IgD-negative memory B cell (primary cell): Measurements from ENCODE around the gene ASB11. TPM values are rescaled to one million over a fixed set of nuclear protein-coding genes. Genes with fewer than 3 reads are reported as not detected.
A peak's percentile ranks its signal among the peaks of the same experiment; 100 is the strongest.

ENCODE experiments used
- H3K27ac Mint-ChIP-seq, 3 donors: one replicate each; pipeline ENCODE4 v1.8.0; 2020 to 2022; ENCODE audit warnings: mild to moderate bottlenecking in 3 of 3, mixed read lengths in 3 of 3, moderate library complexity in 1 of 3
- H3K27me3 Mint-ChIP-seq: one replicate; pipeline ENCODE4 v1.8.0; 2021; ENCODE audit warnings: mixed read lengths
- H3K36me3 Mint-ChIP-seq: one replicate; pipeline ENCODE4 v1.8.0; 2020; ENCODE audit warnings: mild to moderate bottlenecking, mixed read lengths
- H3K4me1 Mint-ChIP-seq, 3 donors: one replicate each; pipeline ENCODE4 v1.8.0; 2020 to 2022; ENCODE audit warnings: mixed read lengths in 3 of 3, mild to moderate bottlenecking in 1 of 3
- H3K4me3 Mint-ChIP-seq, 4 donors: one replicate each; pipeline ENCODE4 v1.8.0; 2020 to 2022; ENCODE audit warnings: mild to moderate bottlenecking in 4 of 4, mixed read lengths in 4 of 4, moderate library complexity in 3 of 4
- H3K9me3 Mint-ChIP-seq, 3 donors: one replicate each; pipeline ENCODE4 v1.8.0; 2020 to 2021; ENCODE audit warnings: mixed read lengths in 3 of 3, mild to moderate bottlenecking in 1 of 3
- polyA plus RNA-seq: library from polyadenylated mRNA; unstranded; fragments of 300-500 nt; fragmentation: Illumina TruSeq; gene quantifications from one replicate; pipeline ENCODE4 v1.2.3, GENCODE V29; 2021

The ASB11 gene
- not detected for polyA plus RNA-seq

GRCh38 chrX:15315509-15315908 lies at the start of gene ASB11:
Gene ASB11 (minus strand): TSS chrX:15315640. CDS start chrX:15315605, 35 bp downstream.
- H3K36me3 Mint-ChIP-seq, result no peaks in the 10 kb centered on the region
- no peaks in the 10 kb centered on the region for H3K4me1 Mint-ChIP-seq
- no peak within 1 kb of the TSS for H3K4me3 Mint-ChIP-seq
- H3K27me3 Mint-ChIP-seq, result no peaks in the 10 kb centered on the region
- H3K9me3 Mint-ChIP-seq, result no peaks in the 10 kb centered on the region
- H3K27ac Mint-ChIP-seq, result no peak within 1 kb of the TSS

GRCh38 chrX:15359701-15360100 lies 44.3 kb upstream of the ASB11 start:
- H3K36me3 Mint-ChIP-seq, result no peaks in the 10 kb centered on the region
- peaks cover 0 to 6% (median 5%) of the 10 kb centered on the region in 3 donors for H3K9me3 Mint-ChIP-seq
- no peak overlapping the region for H3K4me3 Mint-ChIP-seq
- no peak overlapping the region for H3K27ac Mint-ChIP-seq
- peaks cover 11% of the 10 kb centered on the region for H3K27me3 Mint-ChIP-seq
- H3K4me1 Mint-ChIP-seq, result no peaks in the 10 kb centered on the region

- no peak overlapping the region for H3K27ac Mint-ChIP-seq
- H3K4me3 Mint-ChIP-seq, result no peak overlapping the region
- H3K36me3 Mint-ChIP-seq, result no peaks in the 10 kb centered on the region
- H3K4me1 Mint-ChIP-seq, result no peaks in the 10 kb centered on the region
- peaks cover 6% of the 10 kb centered on the region for H3K27me3 Mint-ChIP-seq
- H3K9me3 Mint-ChIP-seq, result peaks cover 0 to 6% (median 5%) of the 10 kb centered on the region in 3 donors
These were observed 43.1 kb upstream of the ASB11 start for GRCh38 chrX:15358533-15358932.

- no peak overlapping the region for H3K27ac Mint-ChIP-seq
- no peaks in the 10 kb centered on the region for H3K36me3 Mint-ChIP-seq
- peaks cover 0 to 6% (median 5%) of the 10 kb centered on the region in 3 donors for H3K9me3 Mint-ChIP-seq
- peaks cover 10% of the 10 kb centered on the region for H3K27me3 Mint-ChIP-seq
- H3K4me1 Mint-ChIP-seq, result no peaks in the 10 kb centered on the region
- no peak overlapping the region for H3K4me3 Mint-ChIP-seq
These were observed 41.0 kb upstream of the ASB11 start for GRCh38 chrX:15356444-15356843.

- Mint-ChIP-seq H3K9me3 (peaks cover 0 to under 1% (median 0%) of the 10 kb centered on the region in 3 donors), H3K36me3 (no peaks in the 10 kb centered on the region), H3K4me3 (no peak overlapping the region), H3K27ac (no peak overlapping the region), H3K4me1 (peaks cover 0 to 1% (median 0%) of the 10 kb centered on the region in 3 donors), H3K27me3 (peaks cover 7% of the 10 kb centered on the region)
These were observed 35.0 kb upstream of the ASB11 start for GRCh38 chrX:15350329-15350996.

GRCh38 chrX:15349046-15349445 lies 33.6 kb upstream of the ASB11 start:
- H3K4me1 Mint-ChIP-seq, result peaks cover 0 to 1% (median 0%) of the 10 kb centered on the region in 3 donors
- peaks cover 9% of the 10 kb centered on the region for H3K27me3 Mint-ChIP-seq
- H3K4me3 Mint-ChIP-seq, result no peak overlapping the region
- H3K27ac Mint-ChIP-seq, result no peak overlapping the region
- H3K9me3 Mint-ChIP-seq, result no peaks in the 10 kb centered on the region
- H3K36me3 Mint-ChIP-seq, result no peaks in the 10 kb centered on the region

- Mint-ChIP-seq H3K4me3 (no peak overlapping the region), H3K4me1 (peaks cover 0 to 1% (median 0%) of the 10 kb centered on the region in 3 donors), H3K36me3 (no peaks in the 10 kb centered on the region), H3K27ac (no peak overlapping the region), H3K9me3 (no peaks in the 10 kb centered on the region), H3K27me3 (peaks cover 8% of the 10 kb centered on the region)
These were observed 30.5 kb upstream of the ASB11 start for GRCh38 chrX:15345976-15346375.

- Mint-ChIP-seq H3K27ac (no peak overlapping the region), H3K4me1 (peaks cover 0 to 2% (median 0%) of the 10 kb centered on the region in 3 donors), H3K9me3 (no peaks in the 10 kb centered on the region), H3K4me3 (no peak overlapping the region), H3K27me3 (peaks cover 11% of the 10 kb centered on the region), H3K36me3 (no peaks in the 10 kb centered on the region)
These were observed 28.7 kb upstream of the ASB11 start for GRCh38 chrX:15344106-15344505.

GRCh38 chrX:15343075-15343476 lies 27.6 kb upstream of the ASB11 start:
- Mint-ChIP-seq H3K4me3 (no peak overlapping the region), H3K27me3 (peaks cover 9% of the 10 kb centered on the region), H3K27ac (no peak overlapping the region), H3K36me3 (no peaks in the 10 kb centered on the region), H3K9me3 (no peaks in the 10 kb centered on the region), H3K4me1 (peaks cover 0 to 2% (median 0%) of the 10 kb centered on the region in 3 donors)

GRCh38 chrX:15340867-15341266 lies 25.4 kb upstream of the ASB11 start:
- Mint-ChIP-seq H3K27me3 (peaks cover 12% of the 10 kb centered on the region), H3K4me3 (no peak overlapping the region), H3K36me3 (no peaks in the 10 kb centered on the region), H3K4me1 (peaks cover 2 to 6% (median 2%) of the 10 kb centered on the region in 3 donors), H3K9me3 (no peaks in the 10 kb centered on the region), H3K27ac (no peak overlapping the region)

GRCh38 chrX:15336023-15336413 lies 20.6 kb upstream of the ASB11 start:
- Mint-ChIP-seq H3K4me1 (peaks cover 2 to 12% (median 8%) of the 10 kb centered on the region in 3 donors), H3K4me3 (peak overlapping the region; percentile 90 to 98 (median 96)), H3K36me3 (no peaks in the 10 kb centered on the region), H3K27me3 (peaks cover 8% of the 10 kb centered on the region), H3K27ac (peak overlapping the region; percentile 72 to 98 (median 93)), H3K9me3 (no peaks in the 10 kb centered on the region)

- Mint-ChIP-seq H3K27me3 (peaks cover 5% of the 10 kb centered on the region), H3K4me3 (peak within 1 kb of the TSS; percentile 90 to 98 (median 96)), H3K27ac (peak within 1 kb of the TSS; percentile 93 to 98 (median 95)), H3K4me1 (peaks cover 0 to 12% (median 8%) of the 10 kb centered on the region in 3 donors), H3K9me3 (no peaks in the 10 kb centered on the region), H3K36me3 (no peaks in the 10 kb centered on the region)
These were observed 19.9 kb upstream of the ASB11 start, which contains the start of gene PIGA for GRCh38 chrX:15335135-15336022. Gene PIGA (minus strand): TSS chrX:15335523. CDS start chrX:15331930, 3,593 bp downstream.

- H3K9me3 Mint-ChIP-seq, result no peaks in the 10 kb centered on the region
- H3K27me3 Mint-ChIP-seq, result peaks cover 5% of the 10 kb centered on the region
- H3K27ac Mint-ChIP-seq, result peak overlapping the region; percentile 93 to 98 (median 95)
- H3K4me1 Mint-ChIP-seq, result peaks cover 0 to 12% (median 8%) of the 10 kb centered on the region in 3 donors
- peak overlapping the region; percentile 90 to 98 (median 96) for H3K4me3 Mint-ChIP-seq
- H3K36me3 Mint-ChIP-seq, result no peaks in the 10 kb centered on the region
These were observed 19.1 kb upstream of the ASB11 start for GRCh38 chrX:15334561-15334960.

- no peak overlapping the region for H3K27ac Mint-ChIP-seq
- H3K27me3 Mint-ChIP-seq, result no peaks in the 10 kb centered on the region
- H3K4me1 Mint-ChIP-seq, result peaks cover 0 to 3% (median 2%) of the 10 kb centered on the region in 3 donors
- no peaks in the 10 kb centered on the region for H3K9me3 Mint-ChIP-seq
- H3K36me3 Mint-ChIP-seq, result no peaks in the 10 kb centered on the region
- H3K4me3 Mint-ChIP-seq, result no peak overlapping the region
These were observed 13.4 kb upstream of the ASB11 start for GRCh38 chrX:15328821-15329220.

GRCh38 chrX:15328131-15328530 lies 12.7 kb upstream of the ASB11 start:
- Mint-ChIP-seq H3K9me3 (no peaks in the 10 kb centered on the region), H3K4me3 (no peak overlapping the region), H3K36me3 (no peaks in the 10 kb centered on the region), H3K27ac (no peak overlapping the region), H3K4me1 (peaks cover 0 to 3% (median 2%) of the 10 kb centered on the region in 3 donors), H3K27me3 (peaks cover 1% of the 10 kb centered on the region)
